ENCODE results near the gene HLA-DRA.

DNA sequence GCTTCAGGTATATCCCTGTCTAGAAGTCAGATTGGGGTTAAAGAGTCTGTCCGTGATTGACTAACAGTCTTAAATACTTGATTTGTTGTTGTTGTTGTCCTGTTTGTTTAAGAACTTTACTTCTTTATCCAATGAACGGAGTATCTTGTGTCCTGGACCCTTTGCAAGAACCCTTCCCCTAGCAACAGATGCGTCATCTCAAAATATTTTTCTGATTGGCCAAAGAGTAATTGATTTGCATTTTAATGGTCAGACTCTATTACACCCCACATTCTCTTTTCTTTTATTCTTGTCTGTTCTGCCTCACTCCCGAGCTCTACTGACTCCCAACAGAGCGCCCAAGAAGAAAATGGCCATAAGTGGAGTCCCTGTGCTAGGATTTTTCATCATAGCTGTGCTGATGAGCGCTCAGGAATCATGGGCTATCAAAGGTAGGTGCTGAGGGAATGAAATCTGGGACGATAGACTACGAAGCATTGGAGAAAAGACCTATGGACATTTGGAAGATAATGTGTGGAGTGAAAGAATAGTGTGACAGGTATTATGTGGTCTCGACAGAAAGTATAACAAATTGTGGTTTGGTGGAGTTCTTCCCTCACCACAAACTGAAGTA is at the start of gene HLA-DRA:
- TF ChIP-seq, protein P1, sequence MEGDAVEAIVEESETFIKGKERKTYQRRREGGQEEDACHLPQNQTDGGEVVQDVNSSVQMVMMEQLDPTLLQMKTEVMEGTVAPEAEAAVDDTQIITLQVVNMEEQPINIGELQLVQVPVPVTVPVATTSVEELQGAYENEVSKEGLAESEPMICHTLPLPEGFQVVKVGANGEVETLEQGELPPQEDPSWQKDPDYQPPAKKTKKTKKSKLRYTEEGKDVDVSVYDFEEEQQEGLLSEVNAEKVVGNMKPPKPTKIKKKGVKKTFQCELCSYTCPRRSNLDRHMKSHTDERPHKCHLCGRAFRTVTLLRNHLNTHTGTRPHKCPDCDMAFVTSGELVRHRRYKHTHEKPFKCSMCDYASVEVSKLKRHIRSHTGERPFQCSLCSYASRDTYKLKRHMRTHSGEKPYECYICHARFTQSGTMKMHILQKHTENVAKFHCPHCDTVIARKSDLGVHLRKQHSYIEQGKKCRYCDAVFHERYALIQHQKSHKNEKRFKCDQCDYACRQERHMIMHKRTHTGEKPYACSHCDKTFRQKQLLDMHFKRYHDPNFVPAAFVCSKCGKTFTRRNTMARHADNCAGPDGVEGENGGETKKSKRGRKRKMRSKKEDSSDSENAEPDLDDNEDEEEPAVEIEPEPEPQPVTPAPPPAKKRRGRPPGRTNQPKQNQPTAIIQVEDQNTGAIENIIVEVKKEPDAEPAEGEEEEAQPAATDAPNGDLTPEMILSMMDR (conservative IDR thresholded peaks at IDR 0.05), result no peak
- TF ChIP-seq ZFX (IDR thresholded peaks at IDR 0.05), result no peak

Data from C4-2B (cell line).